ENCODE results near the gene PAX2.

The PAX2 gene

GRCh38 chr10:100864978-100865377, 119.6 kb downstream of the PAX2 start:
- no peaks in the 10 kb centered on the region for H3K36me3 Mint-ChIP-seq (ENCODE audit: low read depth)
- DNase-seq, result no peak
- no peak overlapping the region for H3K27ac Mint-ChIP-seq
- no peaks in the 10 kb centered on the region for H3K9me3 Mint-ChIP-seq
- peaks cover 67% of the 10 kb centered on the region for H3K27me3 Mint-ChIP-seq
- H3K4me1 Mint-ChIP-seq (ENCODE audit: low read depth), result peaks cover 1% of the 10 kb centered on the region
- no peak overlapping the region for H3K4me3 Mint-ChIP-seq

DNA sequence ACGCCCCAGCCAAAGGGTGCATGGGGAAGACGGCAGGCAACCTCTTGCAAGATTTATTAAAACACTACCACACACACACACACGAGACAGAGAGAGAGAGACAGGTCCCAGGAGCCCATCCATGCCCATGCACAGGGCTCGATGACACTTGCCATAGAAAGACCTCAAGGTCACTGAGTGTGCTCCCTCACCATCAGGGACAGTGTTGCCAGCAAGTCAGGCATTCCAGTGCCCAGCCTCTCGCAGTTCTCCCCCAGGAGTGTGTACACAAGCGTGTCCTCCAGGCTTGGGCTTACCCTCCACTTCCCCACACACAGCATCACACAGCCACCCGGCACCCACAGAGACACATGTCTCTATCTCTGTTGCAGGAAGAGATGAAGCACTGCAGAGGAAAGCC, 120.6 kb downstream of the PAX2 start:
- Mint-ChIP-seq H3K4me3 (no peak overlapping the region), H3K27ac (no peak overlapping the region), H3K4me1 (ENCODE audit: low read depth) (peaks cover 1% of the 10 kb centered on the region), H3K27me3 (peaks cover 61% of the 10 kb centered on the region), H3K9me3 (no peaks in the 10 kb centered on the region), H3K36me3 (ENCODE audit: low read depth) (no peaks in the 10 kb centered on the region)
- DNase-seq, result no peak

- Mint-ChIP-seq H3K27ac (no peak overlapping the region), H3K27me3 (peaks cover 55% of the 10 kb centered on the region), H3K36me3 (ENCODE audit: low read depth) (no peaks in the 10 kb centered on the region), H3K4me1 (ENCODE audit: low read depth) (peaks cover 1% of the 10 kb centered on the region), H3K9me3 (no peaks in the 10 kb centered on the region), H3K4me3 (no peak overlapping the region)
- no peak for DNase-seq
Measured at GRCh38 chr10:100866575-100867098, 121.3 kb downstream of the PAX2 start.

- Mint-ChIP-seq H3K36me3 (ENCODE audit: low read depth) (no peaks in the 10 kb centered on the region), H3K4me1 (ENCODE audit: low read depth) (peaks cover 1% of the 10 kb centered on the region), H3K27ac (no peak overlapping the region), H3K27me3 (peaks cover 50% of the 10 kb centered on the region), H3K9me3 (no peaks in the 10 kb centered on the region), H3K4me3 (no peak overlapping the region)
- no peak for DNase-seq
Measured at GRCh38 chr10:100867261-100867963, 122.0 kb downstream of the PAX2 start.

GRCh38 chr10:100868382-100868781, 123.0 kb downstream of the PAX2 start:
- H3K4me3 Mint-ChIP-seq, result no peak overlapping the region

GRCh38 chr10:100869399-100869798, 124.0 kb downstream of the PAX2 start:
- no peak overlapping the region for H3K4me3 Mint-ChIP-seq
- no peak for DNase-seq
- H3K9me3 Mint-ChIP-seq, result no peaks in the 10 kb centered on the region
- no peaks in the 10 kb centered on the region for H3K36me3 Mint-ChIP-seq (ENCODE audit: low read depth)
- peaks cover 42% of the 10 kb centered on the region for H3K27me3 Mint-ChIP-seq
- no peak overlapping the region for H3K27ac Mint-ChIP-seq
- H3K4me1 Mint-ChIP-seq (ENCODE audit: low read depth), result peaks cover 1% of the 10 kb centered on the region

More at GRCh38 chr10:100868382-100868781, 123.0 kb downstream of the PAX2 start:
- peaks cover 48% of the 10 kb centered on the region for H3K27me3 Mint-ChIP-seq
- H3K36me3 Mint-ChIP-seq (ENCODE audit: low read depth), result no peaks in the 10 kb centered on the region
- H3K27ac Mint-ChIP-seq, result no peak overlapping the region
- DNase-seq, result no peak
- H3K4me1 Mint-ChIP-seq (ENCODE audit: low read depth), result peaks cover 1% of the 10 kb centered on the region
- H3K9me3 Mint-ChIP-seq, result no peaks in the 10 kb centered on the region

DNA sequence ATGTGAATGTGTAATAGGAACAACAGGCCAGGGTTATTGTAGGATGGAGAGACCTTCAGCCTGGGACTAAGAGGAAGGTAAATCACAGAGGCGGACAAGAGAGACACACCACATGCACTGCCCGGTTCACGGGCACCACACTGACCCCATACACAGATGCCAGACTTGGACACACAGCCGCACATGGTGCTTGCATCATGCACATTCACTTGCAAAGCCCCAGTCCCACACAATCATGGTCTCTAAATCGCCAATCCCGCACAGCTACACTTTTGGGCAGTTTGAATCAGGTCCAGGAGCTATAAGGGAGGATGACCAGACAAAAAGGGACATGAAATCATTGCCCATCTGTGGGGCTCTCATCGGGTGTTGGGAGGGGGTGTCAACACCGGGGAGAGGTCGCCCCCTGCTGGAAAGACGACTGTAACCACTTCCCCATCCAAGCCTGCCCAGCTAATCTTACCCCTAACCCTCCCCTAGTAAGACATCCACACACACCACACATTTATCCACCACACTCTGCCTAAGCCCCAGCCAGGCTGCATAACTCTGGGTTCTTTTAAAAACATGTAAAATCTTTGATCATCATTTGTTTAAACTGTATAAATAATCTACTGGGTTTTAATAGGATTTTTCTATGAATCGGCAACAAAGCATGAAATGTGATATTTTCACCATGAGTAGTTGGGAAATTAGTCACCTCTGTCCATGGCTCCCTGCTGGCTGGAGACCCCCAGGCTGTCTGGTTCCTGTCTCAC, 126.8 kb downstream of the PAX2 start:
- H3K27me3 Mint-ChIP-seq, result peaks cover 22% of the 10 kb centered on the region
- DNase-seq, result peak; percentile 72
- H3K27ac Mint-ChIP-seq, result no peak overlapping the region

DNA sequence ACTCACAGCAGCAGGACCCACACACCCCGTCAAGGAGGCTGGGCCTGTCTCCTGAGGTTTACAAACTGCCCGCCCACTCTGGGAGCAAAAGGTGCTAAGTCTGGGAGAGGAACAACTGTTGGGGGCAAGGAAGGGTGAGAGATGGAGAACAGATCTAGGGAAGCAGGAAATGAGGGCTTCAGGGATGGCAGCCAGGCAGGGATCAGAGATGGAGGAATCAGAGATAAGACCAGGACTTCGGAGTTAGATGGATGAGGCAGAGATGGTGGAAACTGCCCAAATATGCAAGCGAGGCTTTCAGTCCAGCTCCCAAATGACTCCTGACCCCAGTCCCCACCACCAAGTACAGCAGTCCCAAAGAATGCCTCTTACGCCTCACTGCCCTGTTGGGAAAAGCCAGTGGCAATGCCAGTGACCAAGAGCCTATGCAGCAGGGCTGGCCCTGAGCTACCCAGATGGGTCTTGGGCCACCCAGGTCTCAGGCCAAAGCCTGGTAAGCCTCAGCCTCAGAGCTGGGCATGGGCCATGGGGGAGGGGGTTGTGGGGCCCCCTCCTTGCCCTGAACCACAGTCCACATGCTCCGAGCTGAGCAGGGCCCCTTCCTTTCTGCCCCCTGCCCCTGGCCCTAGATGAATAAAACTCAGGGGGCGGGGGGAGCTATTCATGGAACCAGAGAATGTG, 127.9 kb downstream of the PAX2 start:
- Mint-ChIP-seq H3K9me3 (no peaks in the 10 kb centered on the region), H3K4me1 (ENCODE audit: low read depth) (no peaks in the 10 kb centered on the region), H3K27ac (no peak overlapping the region), H3K36me3 (ENCODE audit: low read depth) (no peaks in the 10 kb centered on the region), H3K27me3 (peaks cover 24% of the 10 kb centered on the region), H3K4me3 (no peak overlapping the region)
- DNase-seq, result no peak

More for the DNA sequence above, 126.8 kb downstream of the PAX2 start:
- Mint-ChIP-seq H3K36me3 (ENCODE audit: low read depth) (no peaks in the 10 kb centered on the region), H3K4me1 (ENCODE audit: low read depth) (no peaks in the 10 kb centered on the region), H3K9me3 (no peaks in the 10 kb centered on the region), H3K4me3 (no peak overlapping the region)

- no peaks in the 10 kb centered on the region for H3K4me1 Mint-ChIP-seq (ENCODE audit: low read depth)
- H3K36me3 Mint-ChIP-seq (ENCODE audit: low read depth), result no peaks in the 10 kb centered on the region
- no peak for DNase-seq
- no peak overlapping the region for H3K27ac Mint-ChIP-seq
- H3K4me3 Mint-ChIP-seq, result no peak overlapping the region
- no peaks in the 10 kb centered on the region for H3K9me3 Mint-ChIP-seq
- H3K27me3 Mint-ChIP-seq, result peaks cover 20% of the 10 kb centered on the region
Measured at GRCh38 chr10:100873827-100874326, 128.5 kb downstream of the PAX2 start.

DNA sequence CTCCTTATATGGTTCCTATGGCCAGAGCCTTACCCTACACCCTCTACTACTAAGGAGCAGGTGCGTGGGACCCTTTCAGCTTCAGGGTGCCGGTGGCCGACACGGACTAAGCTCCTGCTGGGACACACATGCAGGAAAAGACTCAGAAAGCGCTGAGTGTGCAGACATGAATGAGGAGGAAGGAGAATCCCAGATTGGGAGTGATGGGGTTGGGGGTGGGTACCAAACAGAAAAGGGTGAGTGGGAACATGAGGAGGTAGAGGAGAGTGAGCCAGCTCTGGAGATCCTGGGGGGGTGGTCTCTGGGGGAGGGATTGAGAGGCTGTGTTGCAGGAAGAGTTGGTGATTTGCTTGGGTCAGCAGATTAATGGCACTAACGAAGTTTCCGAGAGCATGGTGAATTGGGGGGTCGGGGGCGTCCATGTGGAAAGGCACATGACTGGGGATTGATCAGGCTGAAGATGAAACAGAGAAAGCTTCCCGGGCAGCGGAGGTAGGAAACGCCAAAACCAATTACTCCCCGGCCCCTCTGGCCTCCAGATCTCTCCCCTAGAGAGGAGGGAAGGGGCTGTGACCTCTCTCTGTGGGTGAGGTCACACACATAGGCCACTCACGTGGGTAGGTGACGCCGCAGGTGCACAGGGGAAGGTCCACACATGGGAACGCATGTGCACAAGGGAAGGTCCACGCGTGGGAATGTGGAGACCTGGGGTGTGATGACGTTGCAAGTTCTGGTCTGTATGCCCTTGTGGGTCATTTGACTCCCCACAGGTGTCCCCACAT, 129.5 kb downstream of the PAX2 start:
- H3K9me3 Mint-ChIP-seq, result no peaks in the 10 kb centered on the region
- no peak for DNase-seq
- H3K27me3 Mint-ChIP-seq, result peaks cover 20% of the 10 kb centered on the region

GRCh38 chr10:100875484-100876166, 130.2 kb downstream of the PAX2 start:
- Mint-ChIP-seq H3K4me1 (ENCODE audit: low read depth) (no peaks in the 10 kb centered on the region), H3K27ac (no peak overlapping the region), H3K36me3 (ENCODE audit: low read depth) (no peaks in the 10 kb centered on the region), H3K4me3 (no peak overlapping the region), H3K27me3 (peaks cover 20% of the 10 kb centered on the region), H3K9me3 (no peaks in the 10 kb centered on the region)
- DNase-seq, result no peak

More for the DNA sequence above, 129.5 kb downstream of the PAX2 start:
- Mint-ChIP-seq H3K36me3 (ENCODE audit: low read depth) (no peaks in the 10 kb centered on the region), H3K4me1 (ENCODE audit: low read depth) (no peaks in the 10 kb centered on the region), H3K4me3 (no peak overlapping the region), H3K27ac (no peak overlapping the region)

- no peak for DNase-seq
- H3K27ac Mint-ChIP-seq, result no peak overlapping the region
- H3K4me1 Mint-ChIP-seq (ENCODE audit: low read depth), result no peaks in the 10 kb centered on the region
- H3K9me3 Mint-ChIP-seq, result no peaks in the 10 kb centered on the region
- H3K36me3 Mint-ChIP-seq (ENCODE audit: low read depth), result no peaks in the 10 kb centered on the region
- H3K4me3 Mint-ChIP-seq, result no peak overlapping the region
- H3K27me3 Mint-ChIP-seq, result peaks cover 20% of the 10 kb centered on the region
Measured at GRCh38 chr10:100876585-100877460, 131.4 kb downstream of the PAX2 start.

DNA sequence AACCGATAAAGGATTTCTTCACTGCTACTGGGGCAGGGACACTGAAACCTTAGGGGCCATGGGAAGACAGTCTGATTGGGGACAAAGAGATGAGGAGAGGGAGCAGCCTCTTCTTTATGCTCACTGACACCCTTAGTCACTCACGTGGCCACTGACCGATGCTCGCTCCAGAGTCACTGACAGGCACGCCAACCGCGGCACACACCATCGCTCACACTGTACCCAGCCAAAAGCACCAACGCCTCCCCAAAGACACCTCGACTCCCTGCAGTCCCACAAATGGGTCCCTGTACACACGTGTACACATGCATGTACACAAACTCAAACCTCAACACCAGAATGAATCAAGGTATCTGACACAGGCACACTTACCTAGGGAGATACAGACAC, 132.1 kb downstream of the PAX2 start:
- no peak overlapping the region for H3K4me3 Mint-ChIP-seq
- H3K27me3 Mint-ChIP-seq, result peaks cover 20% of the 10 kb centered on the region
- no peak overlapping the region for H3K27ac Mint-ChIP-seq
- DNase-seq, result no peak
- no peaks in the 10 kb centered on the region for H3K4me1 Mint-ChIP-seq (ENCODE audit: low read depth)
- H3K36me3 Mint-ChIP-seq (ENCODE audit: low read depth), result no peaks in the 10 kb centered on the region
- H3K9me3 Mint-ChIP-seq, result no peaks in the 10 kb centered on the region

Data from activated T-cell treated with anti-CD3 and anti-CD28 coated beads, Interleukin-2, amount 50 U/mL, for 24 hours (primary cell).